GM21367 (cell line): ENCODE measurements around the gene CCSER1.

Source experiments
- ATAC-seq: cut with Tn5 transposase; IDR thresholded peaks from one replicate; pipeline ENCODE4 v1.9.1; 2021; ENCODE audit not compliant: unreplicated experiment

CCSER1 gene

DNA sequence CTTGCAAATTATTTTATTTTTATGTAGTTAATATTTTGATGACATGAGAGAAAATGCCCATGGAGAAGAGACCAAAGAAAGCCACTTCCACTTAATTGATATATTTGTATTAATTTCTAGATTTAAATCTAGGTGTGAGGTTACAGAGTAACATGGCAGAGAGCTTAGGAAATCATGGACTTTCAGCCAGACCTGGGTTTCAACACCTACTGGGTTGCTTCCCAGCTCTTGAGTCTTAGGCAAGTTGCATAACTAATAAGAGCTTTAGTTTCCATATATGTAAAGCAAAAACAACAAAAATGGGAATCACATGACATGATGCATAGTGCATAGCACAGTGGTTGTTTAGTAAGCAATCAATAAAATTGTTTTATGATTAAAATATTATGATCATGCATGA lies 413.3 kb downstream of the CCSER1 start:
- ATAC-seq, result no peak

GRCh38 chr4:90542216-90542615 lies 415.0 kb downstream of the CCSER1 start:
- no peak for ATAC-seq

- ATAC-seq, result no peak
Observed at GRCh38 chr4:90543419-90544170, 416.4 kb downstream of the CCSER1 start.

DNA sequence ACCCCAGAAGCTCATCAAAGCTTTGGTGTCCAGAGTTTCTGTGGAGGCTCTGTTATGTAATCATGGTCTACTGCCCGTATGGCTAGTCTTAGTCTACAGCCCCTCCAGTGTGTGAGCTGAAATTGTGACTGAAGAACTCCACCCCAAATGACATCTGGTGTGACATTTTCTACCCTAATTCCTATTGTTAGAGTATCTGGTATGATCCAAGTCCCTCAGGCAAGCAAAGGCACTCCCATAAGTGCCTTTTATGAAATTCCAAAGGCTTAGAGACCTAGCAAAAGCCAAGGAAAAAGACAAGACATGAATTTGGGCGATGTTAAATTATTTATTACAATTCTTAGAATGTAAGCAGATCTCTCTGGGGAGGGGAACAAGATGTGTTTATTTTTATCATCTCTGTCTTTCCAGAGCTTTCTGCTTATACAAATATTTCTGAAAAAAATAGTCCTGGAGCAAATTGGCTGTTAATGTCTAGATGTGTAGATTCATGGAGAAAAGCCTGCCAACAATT lies 417.4 kb downstream of the CCSER1 start:
- ATAC-seq, result no peak

GRCh38 chr4:90545380-90545779 lies 418.2 kb downstream of the CCSER1 start:
- ATAC-seq, result no peak

DNA sequence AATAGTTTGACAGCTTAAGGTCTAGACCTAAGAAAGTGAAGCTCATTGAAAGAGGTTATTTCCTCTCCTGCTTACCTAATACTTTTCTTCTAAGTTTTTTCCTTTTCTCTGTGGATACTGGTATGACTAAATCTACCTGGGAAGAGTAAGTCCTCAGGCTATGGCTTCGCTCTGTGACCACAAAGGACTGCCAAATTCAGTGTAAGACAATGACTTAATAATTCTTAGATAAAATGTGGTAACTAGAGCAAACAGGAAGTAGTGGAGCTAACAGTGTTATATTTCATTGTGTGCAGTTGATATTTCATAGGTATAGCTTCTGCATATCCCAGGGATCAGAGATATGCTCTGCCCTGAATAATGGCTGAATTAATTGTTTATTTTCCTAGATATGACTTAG lies 418.9 kb downstream of the CCSER1 start:
- ATAC-seq, result no peak

DNA sequence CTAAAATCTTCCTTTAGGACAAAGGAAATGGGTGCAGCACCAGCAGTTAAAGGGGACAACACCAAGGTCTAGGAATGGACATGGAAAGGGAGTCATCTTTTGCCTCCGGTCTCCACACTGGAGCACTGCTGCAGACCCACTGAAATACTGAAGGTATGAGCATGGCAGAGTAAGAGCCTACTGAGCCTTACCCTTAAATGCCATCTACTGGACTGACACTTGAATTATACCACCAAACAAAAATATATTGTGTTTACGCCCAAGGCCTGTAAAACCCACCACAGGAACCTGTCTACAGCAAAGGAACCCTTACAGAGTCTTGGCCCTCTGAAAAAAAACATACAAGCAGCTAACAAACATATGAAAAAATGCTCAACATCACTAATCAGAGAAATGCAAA lies 443.4 kb downstream of the CCSER1 start:
- ATAC-seq, result no peak

- ATAC-seq, result no peak
Observed at GRCh38 chr4:90572996-90573395, 445.8 kb downstream of the CCSER1 start.

- ATAC-seq, result no peak
Observed at GRCh38 chr4:90575371-90575770, 448.2 kb downstream of the CCSER1 start.

DNA sequence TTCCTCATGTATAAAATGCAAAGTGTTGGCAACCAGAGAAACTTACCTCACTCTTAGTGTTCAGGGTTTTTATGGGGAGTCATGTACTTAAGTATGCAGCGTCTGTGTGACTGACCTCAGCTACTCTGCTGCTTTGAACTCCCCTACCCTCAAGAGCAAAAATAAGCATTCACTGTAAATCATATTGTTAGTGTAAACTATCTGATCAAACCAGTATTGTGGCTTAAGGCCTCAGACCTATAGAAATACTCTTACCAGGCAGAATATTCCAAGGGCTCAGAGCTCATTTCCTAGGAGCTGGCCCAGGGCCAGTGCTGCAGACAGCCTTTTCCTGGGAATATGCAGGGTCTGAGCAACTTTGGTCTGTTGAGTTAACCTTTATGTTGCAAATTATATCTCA lies 453.1 kb downstream of the CCSER1 start:
- ATAC-seq, result no peak

- ATAC-seq, result no peak
Observed at GRCh38 chr4:90582087-90582486, 454.9 kb downstream of the CCSER1 start.

GRCh38 chr4:90584051-90584450 lies 456.9 kb downstream of the CCSER1 start:
- no peak for ATAC-seq

DNA sequence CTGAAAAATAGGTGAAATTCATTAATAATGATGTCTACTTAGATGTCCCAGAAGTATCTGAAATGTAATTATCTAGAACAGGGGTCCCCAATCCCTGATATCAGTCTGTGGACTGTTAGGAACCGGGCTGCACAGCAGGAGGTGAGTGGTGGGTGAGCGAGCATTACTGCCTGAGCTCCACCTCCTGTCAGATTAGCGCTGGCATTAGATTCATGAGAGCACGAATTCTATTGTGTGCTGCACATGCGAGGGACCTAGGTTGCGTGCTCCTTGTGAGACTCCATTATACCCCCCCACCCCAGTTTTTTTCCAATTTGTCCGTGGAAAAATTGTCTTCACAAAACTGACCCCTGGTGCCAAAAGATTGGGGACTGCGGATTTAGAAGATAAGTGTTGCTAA lies 458.8 kb downstream of the CCSER1 start:
- ATAC-seq, result no peak

- ATAC-seq, result no peak
Observed at GRCh38 chr4:90586799-90587198, 459.6 kb downstream of the CCSER1 start.

DNA sequence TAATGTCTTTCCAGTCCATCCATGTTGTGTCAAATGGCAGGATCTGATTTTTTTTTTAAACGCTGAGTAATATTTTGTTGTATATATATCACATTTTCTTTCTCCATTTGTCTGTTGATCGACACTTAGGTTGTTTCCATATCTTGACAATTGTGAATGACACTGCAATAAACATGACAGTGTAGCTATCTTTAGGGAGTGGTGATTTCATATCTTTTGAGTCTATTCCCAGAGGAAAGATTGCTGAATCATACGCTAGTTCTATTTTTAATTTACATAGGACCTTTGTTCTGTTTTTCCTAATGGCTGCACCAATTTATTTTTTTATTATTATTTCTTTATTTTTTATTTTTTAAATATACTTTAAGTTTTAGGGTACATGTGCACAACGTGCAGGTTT lies 470.7 kb downstream of the CCSER1 start:
- no peak for ATAC-seq

- no peak for ATAC-seq
Observed at GRCh38 chr4:90598741-90599140, 471.5 kb downstream of the CCSER1 start.

- no peak for ATAC-seq
Observed at GRCh38 chr4:90602726-90603125, 475.5 kb downstream of the CCSER1 start.

DNA sequence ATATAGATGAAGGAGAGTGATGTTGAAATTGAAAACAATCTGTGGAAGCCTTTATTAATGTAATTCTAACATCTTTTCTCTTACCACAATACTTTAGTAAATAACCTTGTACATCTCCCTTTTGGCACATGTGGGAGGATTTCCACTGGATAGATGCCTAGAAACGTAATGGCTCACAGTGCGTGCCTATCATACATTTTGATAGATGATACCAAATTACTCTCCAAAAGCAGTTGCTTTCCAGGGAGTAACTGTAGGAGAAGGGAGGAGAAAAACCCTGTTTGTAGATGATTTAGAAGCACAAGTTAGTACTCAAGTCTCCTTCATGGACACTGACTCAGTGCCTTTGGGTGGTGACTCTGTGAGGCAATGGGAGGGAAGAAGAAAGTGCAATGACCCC lies 476.3 kb downstream of the CCSER1 start:
- no peak for ATAC-seq

GRCh38 chr4:90606781-90607180 lies 479.6 kb downstream of the CCSER1 start:
- ATAC-seq, result no peak

GRCh38 chr4:90614371-90614770 lies 487.2 kb downstream of the CCSER1 start:
- no peak for ATAC-seq

GRCh38 chr4:90621080-90621479 lies 493.9 kb downstream of the CCSER1 start:
- no peak for ATAC-seq

DNA sequence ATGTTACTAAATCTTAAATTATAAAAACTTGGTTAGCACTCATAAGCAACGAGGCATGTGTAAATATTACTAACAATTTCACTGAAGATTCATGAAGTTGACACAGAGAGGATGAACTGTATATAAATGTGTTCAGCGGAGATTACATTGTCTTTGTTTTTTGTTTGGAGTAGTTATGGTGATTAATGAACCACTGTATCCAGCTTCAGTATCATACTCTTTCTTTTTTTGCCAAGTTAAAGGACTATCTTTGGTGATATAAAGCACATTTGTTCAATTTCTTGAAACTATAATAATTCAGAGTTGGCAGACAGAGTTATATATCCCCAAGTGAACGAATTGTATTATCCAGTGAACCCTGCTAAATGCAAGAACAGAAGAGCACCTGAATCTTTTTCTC lies 497.6 kb downstream of the CCSER1 start:
- no peak for ATAC-seq
